GM19463 (cell line): Measurements from ENCODE around the gene CYP26C1.
A peak's percentile ranks its signal among the peaks of the same experiment; 100 is the strongest.

Experiments
- ATAC-seq: cut with Tn5 transposase; IDR thresholded peaks from one replicate; pipeline ENCODE4 v1.9.1; 2021; ENCODE audit warnings: mild to moderate bottlenecking, moderate library complexity; ENCODE audit not compliant: unreplicated experiment

The CYP26C1 gene, protein sequence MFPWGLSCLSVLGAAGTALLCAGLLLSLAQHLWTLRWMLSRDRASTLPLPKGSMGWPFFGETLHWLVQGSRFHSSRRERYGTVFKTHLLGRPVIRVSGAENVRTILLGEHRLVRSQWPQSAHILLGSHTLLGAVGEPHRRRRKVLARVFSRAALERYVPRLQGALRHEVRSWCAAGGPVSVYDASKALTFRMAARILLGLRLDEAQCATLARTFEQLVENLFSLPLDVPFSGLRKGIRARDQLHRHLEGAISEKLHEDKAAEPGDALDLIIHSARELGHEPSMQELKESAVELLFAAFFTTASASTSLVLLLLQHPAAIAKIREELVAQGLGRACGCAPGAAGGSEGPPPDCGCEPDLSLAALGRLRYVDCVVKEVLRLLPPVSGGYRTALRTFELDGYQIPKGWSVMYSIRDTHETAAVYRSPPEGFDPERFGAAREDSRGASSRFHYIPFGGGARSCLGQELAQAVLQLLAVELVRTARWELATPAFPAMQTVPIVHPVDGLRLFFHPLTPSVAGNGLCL

GRCh38 chr10:93059975-93060886, at the start of gene CYP26C1:
CYP26C1 (plus strand) TSS chr10:93060798; CDS start chr10:93061264, 466 bp downstream.
- no peak for ATAC-seq

- no peak for ATAC-seq
Observed at GRCh38 chr10:93015722-93016121, 44.9 kb upstream of the CYP26C1 start.

DNA sequence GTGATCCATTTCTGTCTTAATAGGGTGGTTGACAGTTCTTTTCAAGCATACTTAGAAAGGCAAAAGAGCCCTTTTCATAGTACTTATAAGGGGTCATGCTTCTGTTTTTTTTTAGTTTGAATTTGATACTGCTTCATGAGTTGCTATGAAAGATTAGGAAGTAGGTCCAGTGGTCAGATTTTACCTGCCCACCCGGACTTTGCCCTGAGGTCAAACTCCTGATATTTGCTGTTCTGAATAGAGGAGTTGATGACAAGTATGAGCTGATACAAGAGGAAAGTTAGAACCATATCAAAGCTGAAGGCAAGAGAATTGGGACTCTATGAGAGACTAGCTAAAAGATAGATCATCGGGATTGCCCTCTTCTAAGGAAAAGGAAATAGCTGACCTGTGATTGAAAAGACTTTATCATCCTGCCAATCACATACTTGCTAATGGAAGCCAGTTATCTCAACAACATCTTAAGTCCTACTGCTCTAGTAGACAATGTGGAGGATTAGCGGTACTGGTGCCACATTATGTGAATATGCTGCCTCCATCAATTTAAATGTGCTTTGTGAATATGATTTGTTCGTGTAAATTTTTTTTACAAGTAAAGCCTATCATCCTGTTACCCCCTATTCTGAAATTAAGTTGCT, 37.5 kb upstream of the CYP26C1 start:
- no peak for ATAC-seq

DNA sequence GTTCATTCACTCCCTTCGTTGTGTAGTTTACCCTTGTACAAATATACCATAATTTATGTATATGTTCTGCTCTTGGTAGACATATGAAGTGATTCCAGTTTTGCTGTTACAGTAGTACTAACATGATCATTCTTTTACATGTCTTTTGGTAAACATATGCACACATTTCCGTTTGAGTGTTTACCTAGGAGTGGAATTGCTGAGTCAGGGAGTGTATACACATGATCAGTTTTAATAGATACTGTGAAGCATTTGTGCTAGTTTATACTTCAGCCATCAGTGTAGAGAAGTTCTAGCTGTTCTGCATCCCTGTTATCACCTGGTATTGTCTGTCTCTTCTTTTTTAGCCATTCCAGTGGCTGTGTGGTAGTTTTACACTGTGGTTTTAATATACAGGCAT, 34.5 kb upstream of the CYP26C1 start:
- no peak for ATAC-seq

GRCh38 chr10:93027508-93027907, 33.1 kb upstream of the CYP26C1 start:
- ATAC-seq: no peak

GRCh38 chr10:93028883-93029282, 31.7 kb upstream of the CYP26C1 start:
- ATAC-seq: no peak

- no peak for ATAC-seq
Observed at GRCh38 chr10:93030409-93030808, 30.2 kb upstream of the CYP26C1 start.

DNA sequence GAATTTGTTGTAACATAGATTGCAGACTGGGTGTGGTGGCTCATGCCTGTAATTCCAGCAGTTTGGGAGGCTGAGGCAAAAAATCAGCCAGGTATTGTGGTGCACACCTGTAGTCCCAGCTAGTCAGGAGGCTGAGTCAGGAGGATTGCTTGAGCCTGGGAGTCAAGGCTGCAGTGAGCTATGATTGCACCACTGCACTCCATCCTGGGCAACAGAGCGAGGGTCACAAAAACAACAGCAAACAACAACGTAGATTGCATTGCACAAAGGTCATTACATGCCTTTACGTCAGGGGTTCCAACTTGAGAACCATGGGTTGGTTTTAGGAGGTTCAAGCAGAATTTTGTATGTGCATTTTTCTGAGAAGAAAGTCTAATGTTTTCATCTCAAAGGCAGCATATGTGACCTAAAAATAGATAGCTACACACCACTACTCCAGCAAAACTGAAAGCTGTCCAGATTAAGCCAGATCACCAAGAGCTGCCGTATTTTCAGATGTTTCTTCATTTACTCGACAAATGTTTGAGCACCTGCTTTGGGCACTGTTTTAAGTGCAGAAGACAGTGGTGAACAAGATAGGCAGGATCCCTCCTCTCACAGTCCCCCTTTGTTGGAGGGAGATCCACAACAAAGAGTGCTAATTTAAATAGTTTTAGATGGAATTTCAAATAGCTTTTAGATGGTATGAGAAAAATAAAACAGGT, 28.3 kb upstream of the CYP26C1 start:
- ATAC-seq: no peak

GRCh38 chr10:93032809-93033137, 27.8 kb upstream of the CYP26C1 start:
- no peak for ATAC-seq

GRCh38 chr10:93034426-93034825, 26.2 kb upstream of the CYP26C1 start:
- ATAC-seq: no peak

- ATAC-seq: no peak
Observed at GRCh38 chr10:93039110-93039509, 21.5 kb upstream of the CYP26C1 start.

GRCh38 chr10:93039721-93040120, 20.9 kb upstream of the CYP26C1 start:
- ATAC-seq: no peak

DNA sequence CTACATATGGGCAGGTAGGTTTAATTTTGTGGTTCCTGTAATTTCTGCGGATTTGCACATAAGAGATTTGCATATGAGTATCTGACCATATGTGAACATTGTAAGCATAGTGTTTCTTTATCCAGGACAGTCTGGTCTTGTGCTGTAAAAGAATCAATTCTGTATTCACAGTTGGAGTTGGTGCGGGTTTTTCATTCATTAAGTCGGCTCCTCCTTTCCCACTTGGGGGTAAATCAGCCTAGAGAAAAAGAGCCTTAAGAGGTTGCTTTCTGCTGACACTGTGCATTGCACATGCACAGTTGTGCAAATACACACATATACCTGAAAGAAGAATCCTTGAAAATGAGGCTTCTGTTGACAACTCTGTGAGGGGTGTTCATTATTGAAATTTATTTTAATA, 6.1 kb upstream of the CYP26C1 start:
- ATAC-seq: no peak

DNA sequence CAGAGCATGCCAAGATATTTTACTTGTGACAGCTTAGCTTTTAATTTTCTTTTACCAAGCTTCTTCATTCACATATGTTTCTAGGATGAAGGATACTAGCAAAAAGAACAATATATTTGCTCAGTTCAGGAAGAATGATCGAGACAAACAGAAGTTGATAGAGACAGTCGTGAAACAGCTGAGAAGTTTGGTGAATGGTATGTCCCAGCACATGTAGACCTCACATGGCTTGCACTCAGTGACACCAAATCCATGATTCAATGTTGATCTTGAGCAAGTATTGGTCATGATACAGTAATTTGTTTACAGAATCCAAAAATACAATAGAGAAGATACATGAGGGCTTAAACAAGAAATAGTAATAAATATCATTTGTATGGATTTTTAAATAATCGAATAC, 2.5 kb upstream of the CYP26C1 start:
- ATAC-seq: no peak

DNA sequence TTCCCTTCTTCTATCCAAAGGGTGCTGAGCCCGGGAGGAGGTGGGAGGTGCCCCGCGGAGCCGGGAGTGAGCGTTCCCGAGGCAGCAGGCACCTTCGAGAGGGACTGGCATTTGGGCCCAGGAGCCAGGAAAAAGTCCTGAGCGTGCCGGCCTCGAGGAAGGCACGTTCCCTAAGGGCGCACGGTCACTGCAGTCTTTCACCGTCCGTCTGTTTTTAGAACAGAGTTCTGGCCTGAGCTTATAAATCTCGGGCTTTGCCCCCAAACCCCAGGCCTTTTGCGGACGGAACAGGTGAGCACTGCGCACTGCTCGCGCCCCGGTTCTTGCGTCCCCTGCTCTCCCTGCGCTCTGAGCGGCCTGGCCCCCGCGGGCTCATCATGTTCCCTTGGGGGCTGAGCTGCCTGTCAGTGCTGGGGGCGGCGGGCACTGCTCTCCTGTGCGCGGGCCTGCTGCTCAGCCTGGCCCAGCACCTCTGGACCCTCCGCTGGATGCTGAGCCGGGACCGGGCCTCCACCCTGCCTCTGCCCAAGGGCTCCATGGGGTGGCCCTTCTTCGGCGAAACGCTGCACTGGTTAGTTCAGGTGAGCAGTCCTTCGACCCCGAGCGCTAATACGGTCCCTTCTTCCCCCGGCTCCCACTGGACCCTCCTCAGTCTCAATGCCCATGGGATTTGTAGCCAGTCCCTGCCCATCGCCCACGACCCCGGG, 442 bp downstream of the CYP26C1 start:
- no peak for ATAC-seq

DNA sequence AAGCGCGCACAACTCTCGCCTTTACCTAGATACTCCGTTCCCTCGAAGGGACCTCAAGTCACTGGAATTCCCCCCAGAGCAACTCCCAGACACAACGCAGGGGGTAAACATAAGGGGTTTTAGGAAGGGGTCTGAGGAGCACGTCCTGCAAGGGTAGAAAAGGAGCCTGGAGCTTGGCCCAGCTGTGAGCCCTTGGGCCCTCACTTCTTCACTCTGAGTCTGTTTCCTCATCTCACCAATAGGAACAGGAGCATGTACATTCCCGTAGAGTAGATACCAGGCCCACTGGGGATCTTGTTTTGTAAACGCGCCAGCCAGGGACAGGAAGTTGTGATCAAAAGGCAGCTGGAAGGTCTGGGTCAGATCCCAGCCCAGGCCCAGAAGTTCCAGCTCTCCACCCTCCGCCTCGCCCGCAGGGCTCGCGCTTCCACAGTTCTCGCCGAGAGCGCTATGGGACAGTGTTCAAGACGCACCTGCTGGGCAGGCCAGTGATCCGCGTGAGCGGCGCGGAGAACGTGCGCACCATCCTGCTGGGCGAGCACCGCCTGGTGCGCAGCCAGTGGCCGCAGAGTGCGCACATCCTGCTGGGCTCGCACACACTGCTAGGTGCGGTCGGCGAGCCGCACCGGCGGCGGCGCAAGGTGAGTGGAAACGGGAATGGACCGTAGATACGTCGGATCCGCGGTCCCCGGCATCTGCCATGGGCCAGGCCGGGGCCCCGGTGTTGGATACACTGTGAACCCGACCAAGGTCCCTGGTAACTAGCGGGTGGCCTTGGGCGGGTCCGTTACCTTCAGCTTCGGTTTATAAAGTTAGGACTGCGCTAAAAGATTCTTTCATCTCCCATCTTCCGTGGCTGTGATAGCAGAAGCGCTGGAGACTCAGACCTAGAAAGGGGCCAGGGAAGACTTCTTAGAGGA, 1.3 kb downstream of the CYP26C1 start:
- no peak for ATAC-seq

DNA sequence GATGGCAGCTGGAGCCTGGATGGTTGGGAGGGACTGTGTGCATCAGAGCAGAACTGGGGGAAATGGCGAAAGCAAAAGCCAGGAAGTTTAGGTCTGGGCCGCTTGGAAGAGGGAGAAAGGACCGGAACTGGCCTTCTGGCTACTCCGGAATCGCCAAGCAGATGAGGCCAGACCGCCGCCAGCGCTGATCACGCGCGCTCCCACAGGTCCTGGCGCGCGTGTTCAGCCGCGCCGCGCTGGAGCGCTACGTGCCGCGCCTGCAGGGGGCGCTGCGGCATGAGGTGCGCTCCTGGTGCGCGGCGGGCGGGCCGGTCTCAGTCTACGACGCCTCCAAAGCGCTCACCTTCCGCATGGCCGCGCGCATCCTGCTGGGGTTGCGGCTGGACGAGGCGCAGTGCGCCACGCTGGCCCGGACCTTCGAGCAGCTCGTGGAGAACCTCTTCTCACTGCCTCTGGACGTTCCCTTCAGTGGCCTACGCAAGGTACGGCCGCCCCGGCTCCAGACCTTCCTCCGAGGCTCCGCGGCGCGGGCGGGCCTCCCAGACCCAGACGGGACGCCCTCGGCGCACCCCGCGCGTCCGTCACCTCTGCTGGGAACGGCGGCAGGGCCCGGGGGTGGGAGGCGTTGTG, 2.0 kb downstream of the CYP26C1 start:
- peak; percentile 45 for ATAC-seq

- ATAC-seq: no peak
Observed at GRCh38 chr10:93063144-93063976, 2.8 kb downstream of the CYP26C1 start.
